SK-N-MC (cell line): Measurements from ENCODE around the gene SLC3A2.

Experiments used
- DNase-seq: peaks from one replicate; pipeline ENCODE4 v3.0.0-alpha.2; 2011; ENCODE audit warnings: low read depth, low spot score
- H3K27ac ChIP-seq: fragments of 200-600 bp; sonication (generic); 2 replicates; pipeline ENCODE4 v1.5.1; 2016; ENCODE audit warnings: mixed run types
- H3K36me3 ChIP-seq: fragments of 200-600 bp; sonication (generic); 2 replicates; pipeline ENCODE4 v1.6.1; 2017; ENCODE audit warnings: antibody characterized with exemption, low read length, mixed read lengths; ENCODE audit not compliant: insufficient read depth
- H3K4me3 ChIP-seq: fragments of 200-600 bp; sonication (generic); 2 replicates; pipeline ENCODE4 v1.5.1; 2016
- H3K9ac ChIP-seq: fragments of 200-600 bp; sonication (generic); 2 replicates; pipeline ENCODE4 v1.8.0; 2017; ENCODE audit warnings: mixed run types, mixed read lengths; ENCODE audit not compliant: insufficient read length
- H3K9me3 ChIP-seq: fragments of 200-600 bp; sonication (generic); 2 replicates; pipeline ENCODE4 v1.6.1; 2017; ENCODE audit warnings: low read depth, mild to moderate bottlenecking, antibody characterized with exemption, low read length, moderate library complexity, mixed read lengths
- EZH2 ChIP-seq: fragments of 200-600 bp; sonication (generic); IDR thresholded peaks from one replicate; pipeline ENCODE4 v1.6.1; 2017; ENCODE audit warnings: antibody characterized with exemption
- FOXP2 ChIP-seq: optimal IDR thresholded peaks from 2 replicates; pipeline ENCODE3; 2011; ENCODE audit warnings: mild to moderate bottlenecking, moderate library complexity; ENCODE audit not compliant: insufficient read depth; ENCODE audit errors: extremely low read length, control extremely low read depth
- POLR2AphosphoS5 ChIP-seq: IDR thresholded peaks from 2 replicates; pipeline ENCODE4 v1.6.1; 2012; ENCODE audit warnings: mild to moderate bottlenecking, low read depth, low read length, borderline replicate concordance

SLC3A2 gene

DNA sequence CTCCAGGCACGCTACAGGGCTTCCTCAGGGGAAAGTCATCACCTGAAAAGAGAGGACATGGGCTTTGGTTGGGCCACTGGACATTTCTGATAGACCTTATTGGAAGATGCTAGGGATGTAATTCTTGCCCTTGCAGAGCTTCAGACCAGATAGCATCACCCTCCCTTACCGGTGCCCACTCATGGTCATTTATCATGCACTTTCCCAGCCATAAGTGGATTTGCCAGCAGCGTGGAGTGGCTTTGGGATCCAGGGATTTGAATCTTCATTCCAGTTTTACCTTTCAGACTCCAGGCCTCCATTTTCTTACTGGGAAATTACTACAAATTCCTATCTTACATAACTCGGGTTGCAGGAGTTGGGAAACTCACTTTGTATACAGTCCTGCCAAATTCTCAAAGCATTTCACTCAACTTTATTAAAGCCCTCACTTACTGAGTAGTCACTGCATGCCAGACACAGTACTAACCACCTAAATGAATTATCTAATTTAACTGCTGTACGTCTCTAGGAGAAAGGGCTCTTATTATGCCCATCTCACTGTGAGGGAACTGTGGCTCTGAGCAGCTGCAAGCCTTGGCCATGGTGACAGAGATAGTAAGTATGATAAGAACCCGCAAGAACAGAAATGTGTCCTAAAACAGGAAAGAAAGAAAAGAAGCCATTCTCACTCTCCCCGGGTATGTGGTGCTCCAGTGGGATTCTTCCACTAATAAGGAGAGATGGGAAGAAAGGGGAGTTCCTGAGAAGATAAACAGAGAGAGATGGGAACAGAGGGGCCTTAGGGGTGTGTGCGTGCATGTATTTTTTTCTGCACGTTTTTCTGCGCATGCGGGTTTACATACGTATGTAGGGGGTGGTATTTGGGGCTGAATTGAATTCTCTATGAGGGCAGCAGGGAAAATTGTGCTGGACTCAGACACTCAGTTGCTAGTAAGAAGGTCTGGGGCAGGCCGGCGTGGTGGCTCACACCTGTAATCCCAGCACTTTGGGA lies 30.7 kb downstream of the SLC3A2 start:
- Histone ChIP-seq H3K36me3 (no peaks in the 10 kb centered on the region), H3K4me3 (no peak overlapping the region), H3K27ac (peak overlapping the region; percentile 37), H3K9ac (no peak overlapping the region), H3K9me3 (no peaks in the 10 kb centered on the region)
- TF ChIP-seq POLR2AphosphoS5 = no peak
- TF ChIP-seq FOXP2 = no peak
- TF ChIP-seq EZH2 = no peak
- no peak for DNase-seq

GRCh38 chr11:62912268-62912667 lies 31.6 kb downstream of the SLC3A2 start:
- Histone ChIP-seq H3K27ac (0 out of 2 replicates have a peak overlapping the region, but pooled peaks have one; percentile 19), H3K4me3 (no peak overlapping the region), H3K36me3 (no peaks in the 10 kb centered on the region), H3K9ac (peak overlapping the region; percentile 17), H3K9me3 (no peaks in the 10 kb centered on the region)
- TF ChIP-seq POLR2AphosphoS5 (no peak), EZH2 (no peak), FOXP2 (no peak)
- DNase-seq = no peak

DNA sequence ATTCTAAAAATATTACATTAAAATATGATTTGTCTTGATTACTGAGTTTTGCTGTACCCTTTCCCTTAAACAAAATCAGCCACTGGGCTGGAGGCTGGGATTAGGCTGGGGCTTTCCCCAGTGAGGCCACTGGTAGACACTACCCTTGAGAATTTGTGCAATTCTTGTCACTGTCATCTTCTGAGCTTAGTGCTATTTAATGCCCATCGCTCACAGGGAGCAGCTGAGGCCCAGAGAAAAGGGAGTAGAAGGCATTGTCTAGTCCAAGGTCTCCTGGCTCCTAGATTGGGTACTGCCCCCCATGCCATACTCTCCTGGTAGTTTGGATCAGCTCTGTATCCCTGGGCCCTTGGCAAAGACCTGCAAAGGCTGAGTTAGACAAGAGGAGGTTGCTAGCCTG lies 33.7 kb downstream of the SLC3A2 start:
- Histone ChIP-seq H3K27ac (peak overlapping the region; percentile 62; the same call in 1 of the 2 replicates), H3K4me3 (no peak overlapping the region), H3K9ac (no peak overlapping the region), H3K9me3 (no peaks in the 10 kb centered on the region), H3K36me3 (no peaks in the 10 kb centered on the region)
- no peak for TF ChIP-seq EZH2
- no peak for TF ChIP-seq FOXP2
- no peak for TF ChIP-seq POLR2AphosphoS5
- no peak for DNase-seq

DNA sequence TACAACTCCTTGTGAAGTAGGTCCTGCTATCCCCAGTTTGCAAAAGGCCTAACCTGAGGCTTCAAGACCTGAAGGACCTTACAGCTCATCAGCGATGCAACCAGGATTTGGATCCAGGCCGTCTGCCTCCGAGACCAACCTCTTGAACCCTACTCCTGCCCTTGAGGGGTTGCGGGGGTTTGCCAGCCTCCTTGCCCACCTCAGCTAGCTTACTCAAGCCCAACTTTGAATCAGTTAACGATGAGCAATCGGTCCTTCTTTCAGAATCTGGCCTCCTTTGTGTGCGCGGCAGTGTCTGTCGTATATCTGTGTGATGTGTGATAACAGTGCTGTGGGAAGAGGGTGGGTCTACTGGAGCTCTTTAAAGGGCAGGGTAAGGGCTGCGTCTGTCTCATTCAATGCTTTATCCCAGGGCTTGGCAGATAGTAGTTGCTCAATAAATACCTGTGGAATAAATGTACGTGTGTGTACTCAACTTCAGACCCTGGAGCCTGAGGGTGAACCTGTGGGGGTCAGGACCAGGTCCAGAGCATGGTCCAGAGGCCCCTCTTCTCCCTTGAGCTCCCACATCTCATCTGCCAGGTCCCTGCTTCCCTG lies 37.3 kb downstream of the SLC3A2 start:
- no peak for DNase-seq
- H3K4me3 ChIP-seq = no peak overlapping the region
- TF ChIP-seq FOXP2 (no peak), EZH2 (no peak), POLR2AphosphoS5 (no peak)
- H3K36me3 ChIP-seq = no peaks in the 10 kb centered on the region
- no peaks in the 10 kb centered on the region for H3K9me3 ChIP-seq
- no peak overlapping the region for H3K27ac ChIP-seq
- H3K9ac ChIP-seq = no peak overlapping the region

GRCh38 chr11:62918531-62918930 lies 37.8 kb downstream of the SLC3A2 start:
- TF ChIP-seq POLR2AphosphoS5 (no peak), EZH2 (no peak), FOXP2 (no peak)
- no peak overlapping the region for H3K9ac ChIP-seq
- H3K4me3 ChIP-seq = no peak overlapping the region
- H3K27ac ChIP-seq = no peak overlapping the region
- no peaks in the 10 kb centered on the region for H3K36me3 ChIP-seq
- H3K9me3 ChIP-seq = no peaks in the 10 kb centered on the region
- DNase-seq = no peak

- no peak for TF ChIP-seq POLR2AphosphoS5
- TF ChIP-seq EZH2 = no peak
- no peak for TF ChIP-seq FOXP2
- Histone ChIP-seq H3K9ac (no peak overlapping the region), H3K4me3 (no peak overlapping the region), H3K27ac (no peak overlapping the region), H3K9me3 (no peaks in the 10 kb centered on the region), H3K36me3 (no peaks in the 10 kb centered on the region)
- DNase-seq = no peak
Observed at GRCh38 chr11:62919476-62919875, 38.8 kb downstream of the SLC3A2 start.

DNA sequence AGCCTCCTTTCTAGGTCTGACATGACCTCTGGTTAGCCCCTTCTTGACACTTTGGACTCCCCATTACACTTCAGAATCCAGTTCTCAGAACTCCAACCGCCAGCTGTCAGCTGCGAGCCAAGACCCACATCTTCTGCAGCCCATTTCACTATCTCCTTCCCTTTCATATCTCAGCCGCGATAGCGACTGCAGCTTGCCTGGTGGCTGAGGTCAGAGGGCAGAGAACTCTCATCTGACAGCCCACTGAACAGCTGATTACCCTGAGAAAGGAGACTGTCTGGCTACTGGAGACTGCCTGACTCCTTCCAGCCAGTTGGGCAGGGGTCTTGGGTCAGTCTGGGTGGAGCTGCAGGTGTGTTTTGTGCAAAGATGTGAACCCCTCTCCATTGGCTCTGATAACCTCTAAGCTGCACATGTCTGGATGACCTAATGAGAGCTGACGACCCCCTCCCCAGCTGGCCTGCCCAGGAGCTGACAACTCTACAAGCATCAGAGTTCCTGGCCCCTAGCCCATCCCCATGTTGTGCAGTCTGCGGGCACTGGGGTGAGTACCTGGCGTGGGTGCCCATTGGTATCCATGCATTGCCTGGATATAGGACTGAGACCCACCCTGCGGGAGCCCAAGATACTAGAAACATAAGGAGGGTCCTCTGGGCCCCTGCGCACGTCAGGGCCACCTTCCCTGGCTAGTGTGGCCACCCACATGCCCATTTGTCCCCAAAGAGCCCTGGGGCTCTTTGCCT lies 39.4 kb downstream of the SLC3A2 start:
- H3K27ac ChIP-seq = no peak overlapping the region
- TF ChIP-seq FOXP2 (no peak), POLR2AphosphoS5 (no peak), EZH2 (no peak)
- no peak overlapping the region for H3K4me3 ChIP-seq
- no peak for DNase-seq
- H3K9me3 ChIP-seq = no peaks in the 10 kb centered on the region
- H3K9ac ChIP-seq = no peak overlapping the region
- H3K36me3 ChIP-seq = no peaks in the 10 kb centered on the region

GRCh38 chr11:62921201-62921572 lies 40.5 kb downstream of the SLC3A2 start, which contains the start of gene CHRM1:
Gene CHRM1 (minus strand): TSS chr11:62921363. CDS start chr11:62911100, 10,263 bp downstream.
- peak within 1 kb of the TSS; percentile 76 for H3K4me3 ChIP-seq
- no peak for DNase-seq
- no peaks in the 10 kb centered on the region for H3K9me3 ChIP-seq
- TF ChIP-seq POLR2AphosphoS5 = no peak; the same call in 1 of the 2 replicates
- TF ChIP-seq FOXP2 = peak; percentile 40
- no peak for TF ChIP-seq EZH2
- peak within 1 kb of the TSS; percentile 54 for H3K27ac ChIP-seq
- H3K36me3 ChIP-seq = no peaks in the 10 kb centered on the region
- H3K9ac ChIP-seq = peak within 1 kb of the TSS; percentile 64
